ENCODE results near the gene MYO10.
A peak's percentile ranks its signal among the peaks of the same experiment; 100 is the strongest.

MYO10 gene

GRCh38 chr5:16953729-16954128 is 17.6 kb upstream of the MYO10 start:
- TF ChIP-seq, protein P1, sequence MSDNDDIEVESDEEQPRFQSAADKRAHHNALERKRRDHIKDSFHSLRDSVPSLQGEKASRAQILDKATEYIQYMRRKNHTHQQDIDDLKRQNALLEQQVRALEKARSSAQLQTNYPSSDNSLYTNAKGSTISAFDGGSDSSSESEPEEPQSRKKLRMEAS (IDR thresholded peaks at IDR 0.05) = no peak
- TF ChIP-seq TEAD4 (IDR thresholded peaks at IDR 0.05) (no peak), RAD21 (IDR thresholded peaks at IDR 0.05; ENCODE audit: low read depth) (no peak), CREB1 (IDR thresholded peaks at IDR 0.05; ENCODE audit: low read depth) (no peak), CEBPB (IDR thresholded peaks at IDR 0.05) (no peak), ZBTB7A (IDR thresholded peaks at IDR 0.05; ENCODE audit: low read depth) (no peak), TAF1 (IDR thresholded peaks at IDR 0.05; ENCODE audit: low read depth) (no peak), FOXM1 (IDR thresholded peaks at IDR 0.05; ENCODE audit: borderline replicate concordance, low read depth) (no peak), EP300 (IDR thresholded peaks at IDR 0.05; ENCODE audit: borderline replicate concordance) (no peak), NFIC (IDR thresholded peaks at IDR 0.05) (no peak), EGR1 (IDR thresholded peaks at IDR 0.05) (no peak), YY1 (IDR thresholded peaks at IDR 0.05; ENCODE audit: low read depth) (no peak)
- TF ChIP-seq, protein P2, sequence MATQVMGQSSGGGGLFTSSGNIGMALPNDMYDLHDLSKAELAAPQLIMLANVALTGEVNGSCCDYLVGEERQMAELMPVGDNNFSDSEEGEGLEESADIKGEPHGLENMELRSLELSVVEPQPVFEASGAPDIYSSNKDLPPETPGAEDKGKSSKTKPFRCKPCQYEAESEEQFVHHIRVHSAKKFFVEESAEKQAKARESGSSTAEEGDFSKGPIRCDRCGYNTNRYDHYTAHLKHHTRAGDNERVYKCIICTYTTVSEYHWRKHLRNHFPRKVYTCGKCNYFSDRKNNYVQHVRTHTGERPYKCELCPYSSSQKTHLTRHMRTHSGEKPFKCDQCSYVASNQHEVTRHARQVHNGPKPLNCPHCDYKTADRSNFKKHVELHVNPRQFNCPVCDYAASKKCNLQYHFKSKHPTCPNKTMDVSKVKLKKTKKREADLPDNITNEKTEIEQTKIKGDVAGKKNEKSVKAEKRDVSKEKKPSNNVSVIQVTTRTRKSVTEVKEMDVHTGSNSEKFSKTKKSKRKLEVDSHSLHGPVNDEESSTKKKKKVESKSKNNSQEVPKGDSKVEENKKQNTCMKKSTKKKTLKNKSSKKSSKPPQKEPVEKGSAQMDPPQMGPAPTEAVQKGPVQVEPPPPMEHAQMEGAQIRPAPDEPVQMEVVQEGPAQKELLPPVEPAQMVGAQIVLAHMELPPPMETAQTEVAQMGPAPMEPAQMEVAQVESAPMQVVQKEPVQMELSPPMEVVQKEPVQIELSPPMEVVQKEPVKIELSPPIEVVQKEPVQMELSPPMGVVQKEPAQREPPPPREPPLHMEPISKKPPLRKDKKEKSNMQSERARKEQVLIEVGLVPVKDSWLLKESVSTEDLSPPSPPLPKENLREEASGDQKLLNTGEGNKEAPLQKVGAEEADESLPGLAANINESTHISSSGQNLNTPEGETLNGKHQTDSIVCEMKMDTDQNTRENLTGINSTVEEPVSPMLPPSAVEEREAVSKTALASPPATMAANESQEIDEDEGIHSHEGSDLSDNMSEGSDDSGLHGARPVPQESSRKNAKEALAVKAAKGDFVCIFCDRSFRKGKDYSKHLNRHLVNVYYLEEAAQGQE (IDR thresholded peaks at IDR 0.05; ENCODE audit: low read depth) = no peak
- TF ChIP-seq, protein P3, sequence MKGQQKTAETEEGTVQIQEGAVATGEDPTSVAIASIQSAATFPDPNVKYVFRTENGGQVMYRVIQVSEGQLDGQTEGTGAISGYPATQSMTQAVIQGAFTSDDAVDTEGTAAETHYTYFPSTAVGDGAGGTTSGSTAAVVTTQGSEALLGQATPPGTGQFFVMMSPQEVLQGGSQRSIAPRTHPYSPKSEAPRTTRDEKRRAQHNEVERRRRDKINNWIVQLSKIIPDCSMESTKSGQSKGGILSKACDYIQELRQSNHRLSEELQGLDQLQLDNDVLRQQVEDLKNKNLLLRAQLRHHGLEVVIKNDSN (IDR thresholded peaks at IDR 0.05) = no peak

DNA sequence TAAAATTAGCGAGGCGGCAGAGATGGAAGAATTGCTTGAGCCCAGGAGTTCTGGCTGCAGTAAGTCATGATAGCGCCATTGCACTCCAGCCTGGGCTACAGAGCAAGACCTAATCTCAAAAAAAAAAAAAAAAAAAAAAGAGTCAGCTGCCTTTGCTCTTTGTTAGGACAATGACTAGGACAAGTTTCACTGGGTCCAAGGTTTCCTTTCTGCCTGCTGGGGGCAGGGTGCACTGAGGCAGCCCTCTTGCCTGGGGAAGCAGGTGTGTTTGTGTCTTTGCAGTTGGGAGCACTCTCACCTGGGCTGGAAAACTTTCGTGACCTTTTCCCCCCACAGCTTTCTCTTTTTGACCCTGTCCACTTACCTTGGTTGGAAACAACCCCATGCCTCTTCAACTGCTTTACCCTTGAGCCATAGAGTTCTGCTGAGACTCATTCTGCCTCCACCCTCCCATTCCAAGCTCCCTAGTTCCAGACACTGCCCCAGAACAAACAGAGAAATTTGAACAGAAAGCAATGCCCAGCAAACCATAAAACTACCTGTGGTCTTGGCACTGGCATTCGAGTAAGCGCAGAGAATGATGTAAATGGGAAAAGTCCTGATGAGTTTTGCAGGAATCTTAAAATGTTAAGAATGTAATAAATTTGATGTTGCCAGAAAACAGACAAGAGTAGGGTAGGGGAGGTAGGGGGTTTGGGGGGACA is 17.0 kb upstream of the MYO10 start:
- TF ChIP-seq, protein P1 (IDR thresholded peaks at IDR 0.05) = peak; percentile 24; the same call in 1 of the 2 replicates
- TF ChIP-seq ZBTB7A (IDR thresholded peaks at IDR 0.05; ENCODE audit: low read depth) = no peak
- TF ChIP-seq TAF1 (IDR thresholded peaks at IDR 0.05; ENCODE audit: low read depth) = no peak
- TF ChIP-seq YY1 (IDR thresholded peaks at IDR 0.05; ENCODE audit: low read depth) = peak; percentile 47
- TF ChIP-seq, protein P2 (IDR thresholded peaks at IDR 0.05; ENCODE audit: low read depth) = no peak
- no peak for TF ChIP-seq CEBPB (IDR thresholded peaks at IDR 0.05)
- peak; percentile 51; the same call in 1 of the 2 replicates for TF ChIP-seq TCF12 (IDR thresholded peaks at IDR 0.05; ENCODE audit: low read depth)
- TF ChIP-seq EP300 (IDR thresholded peaks at IDR 0.05; ENCODE audit: borderline replicate concordance) = peak; percentile 81
- TF ChIP-seq FOXM1 (IDR thresholded peaks at IDR 0.05; ENCODE audit: borderline replicate concordance, low read depth) = no peak
- TF ChIP-seq, protein P3 (IDR thresholded peaks at IDR 0.05) = no peak
- peak; percentile 71 for TF ChIP-seq TEAD4 (IDR thresholded peaks at IDR 0.05)
- TF ChIP-seq NFIC (IDR thresholded peaks at IDR 0.05) = peak; percentile 80

GRCh38 chr5:16946725-16947124 is 10.6 kb upstream of the MYO10 start:
- TF ChIP-seq NFIC (IDR thresholded peaks at IDR 0.05) = no peak
- no peak for TF ChIP-seq EGR1 (IDR thresholded peaks at IDR 0.05)
- no peak for TF ChIP-seq TEAD4 (IDR thresholded peaks at IDR 0.05)
- no peak for TF ChIP-seq ZBTB7A (IDR thresholded peaks at IDR 0.05; ENCODE audit: low read depth)
- TF ChIP-seq FOXM1 (IDR thresholded peaks at IDR 0.05; ENCODE audit: borderline replicate concordance, low read depth) = no peak

DNA sequence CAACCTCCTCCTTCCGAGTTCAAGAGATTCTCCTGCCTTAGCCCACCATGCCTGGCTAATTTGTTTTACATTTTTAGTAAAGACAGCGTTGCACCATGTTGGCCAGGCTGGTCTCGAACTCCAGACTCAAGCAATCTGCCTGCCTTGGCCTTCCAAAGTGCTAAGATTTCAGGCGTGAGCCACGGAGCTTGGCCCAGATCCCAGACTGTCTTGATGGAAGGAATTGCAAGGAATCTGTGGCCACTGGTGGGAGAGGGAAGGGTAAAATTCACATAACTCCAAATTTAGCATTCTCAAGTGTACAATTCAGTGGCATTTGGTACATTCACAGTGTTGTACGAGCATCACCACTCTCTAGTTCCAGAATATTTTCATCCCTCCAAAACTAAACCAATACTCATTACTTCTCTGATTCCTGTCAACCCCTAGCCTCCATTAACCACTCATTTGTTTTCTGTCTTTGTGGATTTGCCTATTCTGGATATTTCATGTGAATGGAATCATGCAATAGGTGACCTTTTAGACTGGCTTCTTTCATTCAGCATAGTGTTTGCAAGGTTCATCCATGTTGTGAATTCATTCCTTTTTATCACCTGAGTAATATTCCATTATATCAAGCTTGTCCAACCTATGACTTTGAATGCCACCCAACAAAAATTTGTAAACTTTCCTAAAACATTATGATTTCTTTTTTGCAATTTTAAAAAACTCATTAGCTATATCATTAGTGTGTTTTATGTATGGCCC is 8.9 kb upstream of the MYO10 start:
- TF ChIP-seq EP300 (IDR thresholded peaks at IDR 0.05; ENCODE audit: borderline replicate concordance) (no peak), ZBTB7A (IDR thresholded peaks at IDR 0.05; ENCODE audit: low read depth) (no peak), CEBPB (IDR thresholded peaks at IDR 0.05) (no peak), TCF12 (IDR thresholded peaks at IDR 0.05; ENCODE audit: low read depth) (no peak), RAD21 (IDR thresholded peaks at IDR 0.05; ENCODE audit: low read depth) (no peak)
- TF ChIP-seq, protein P1 (IDR thresholded peaks at IDR 0.05) = no peak

GRCh38 chr5:16943846-16944678 is 8.0 kb upstream of the MYO10 start:
- TF ChIP-seq, protein P3 (IDR thresholded peaks at IDR 0.05) = no peak
- TF ChIP-seq CEBPB (IDR thresholded peaks at IDR 0.05) (no peak), RAD21 (IDR thresholded peaks at IDR 0.05; ENCODE audit: low read depth) (no peak), TCF12 (IDR thresholded peaks at IDR 0.05; ENCODE audit: low read depth) (no peak), NFIC (IDR thresholded peaks at IDR 0.05) (no peak), CREB1 (IDR thresholded peaks at IDR 0.05; ENCODE audit: low read depth) (no peak), FOXM1 (IDR thresholded peaks at IDR 0.05; ENCODE audit: borderline replicate concordance, low read depth) (no peak), TAF1 (IDR thresholded peaks at IDR 0.05; ENCODE audit: low read depth) (no peak), TEAD4 (IDR thresholded peaks at IDR 0.05) (no peak), ZBTB7A (IDR thresholded peaks at IDR 0.05; ENCODE audit: low read depth) (no peak), EGR1 (IDR thresholded peaks at IDR 0.05) (no peak), YY1 (IDR thresholded peaks at IDR 0.05; ENCODE audit: low read depth) (no peak)
- TF ChIP-seq, protein P2 (IDR thresholded peaks at IDR 0.05; ENCODE audit: low read depth) = no peak
- TF ChIP-seq, protein P1 (IDR thresholded peaks at IDR 0.05) = no peak
